ENCODE data around the gene CDK11B. TPM values are rescaled to one million over a fixed set of nuclear protein-coding genes. Genes with fewer than 3 reads are reported as not detected.

CDK11B gene
- total RNA-seq, 2 donors from 2014 or later, result 17.7 to 19.1 TPM

DNA sequence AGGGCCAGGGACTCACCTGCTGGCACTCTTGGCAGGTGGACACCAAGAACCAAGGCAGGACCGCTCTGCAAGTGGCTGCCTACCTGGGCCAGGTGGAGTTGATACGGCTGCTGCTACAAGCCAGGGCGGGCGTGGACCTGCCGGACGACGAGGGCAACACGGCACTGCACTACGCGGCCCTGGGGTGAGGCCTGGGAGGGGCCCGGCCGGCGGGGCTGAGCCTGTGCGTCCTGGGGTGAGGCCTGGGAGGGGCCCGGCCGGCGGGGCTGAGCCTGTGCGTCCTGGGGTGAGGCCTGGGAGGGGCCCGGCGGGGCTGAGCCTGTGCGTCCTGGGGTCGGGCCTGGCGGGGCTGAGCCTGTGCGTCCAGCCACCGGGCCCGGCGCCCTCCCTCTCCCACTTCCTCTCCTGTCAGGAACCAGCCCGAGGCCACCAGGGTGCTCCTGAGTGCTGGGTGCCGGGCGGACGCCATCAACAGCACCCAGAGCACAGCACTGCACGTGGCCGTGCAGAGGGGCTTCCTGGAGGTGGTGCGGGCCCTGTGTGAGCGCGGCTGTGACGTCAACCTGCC, 31.5 kb downstream of the CDK11B start:
- ATAC-seq (ENCODE audit: insufficient number of reproducible peaks, low FRiP score, low read depth) (no peak), DNase-seq (ENCODE audit: low spot score) (no peak)
- H3K4me1 ChIP-seq (ENCODE audit: control insufficient read depth in 1 of 2, low read depth in 2 of 2), result peaks cover 6 to 13% of the 10 kb centered on the region in 2 donors
- peaks cover 3% of the 10 kb centered on the region for H3K36me3 ChIP-seq
- no peak for TF ChIP-seq CTCF (IDR thresholded peaks at IDR 0.05)
- H3K27me3 ChIP-seq (replicated peaks; ENCODE audit: insufficient read depth), result no peaks in the 10 kb centered on the region
- no peak overlapping the region for H3K4me3 ChIP-seq
- no peaks in the 10 kb centered on the region for H3K9me3 ChIP-seq
- no peak overlapping the region for H3K27ac ChIP-seq

- no peak for TF ChIP-seq CTCF (IDR thresholded peaks at IDR 0.05)
- ATAC-seq (ENCODE audit: insufficient number of reproducible peaks, low FRiP score, low read depth), result no peak
- H3K9me3 ChIP-seq, result no peaks in the 10 kb centered on the region
- no peak overlapping the region for H3K4me3 ChIP-seq
- H3K36me3 ChIP-seq, result peaks cover 3% of the 10 kb centered on the region
- H3K27ac ChIP-seq, result no peak overlapping the region
- peaks cover 0 to 6% of the 10 kb centered on the region in 2 donors for H3K4me1 ChIP-seq (ENCODE audit: control insufficient read depth in 1 of 2, low read depth in 2 of 2)
- DNase-seq (ENCODE audit: low spot score), result no peak
- no peaks in the 10 kb centered on the region for H3K27me3 ChIP-seq (replicated peaks; ENCODE audit: insufficient read depth)
Measured at GRCh38 chr1:1626207-1627141, 32.3 kb downstream of the CDK11B start.

DNA sequence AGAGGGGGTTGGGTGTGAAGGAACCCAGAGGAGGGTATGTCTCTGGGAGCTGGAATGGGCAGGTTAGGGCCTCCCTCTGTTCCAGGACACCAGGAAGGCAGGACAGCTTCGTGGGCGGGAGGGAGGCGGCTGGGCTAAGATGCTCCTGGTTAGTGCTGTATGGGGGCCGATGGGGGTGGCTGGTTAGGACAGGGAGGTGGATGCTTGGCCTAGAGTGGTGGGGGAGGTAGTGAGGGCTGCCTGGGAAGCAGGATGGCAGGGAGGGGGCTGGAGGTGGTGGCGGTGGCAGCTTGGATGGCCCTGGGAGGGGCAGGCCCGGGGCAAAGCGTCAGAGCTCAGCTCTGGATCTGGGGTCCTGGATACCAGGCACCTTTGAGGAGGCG, 33.0 kb downstream of the CDK11B start:
- Histone ChIP-seq H3K27me3 (replicated peaks; ENCODE audit: insufficient read depth) (no peaks in the 10 kb centered on the region), H3K36me3 (peaks cover 3% of the 10 kb centered on the region), H3K4me1 (ENCODE audit: control insufficient read depth in 1 of 2, low read depth in 2 of 2) (peaks cover 0 to 6% of the 10 kb centered on the region in 2 donors), H3K9me3 (no peaks in the 10 kb centered on the region), H3K27ac (no peak overlapping the region), H3K4me3 (no peak overlapping the region)
- no peak for ATAC-seq (ENCODE audit: insufficient number of reproducible peaks, low FRiP score, low read depth)
- TF ChIP-seq CTCF (IDR thresholded peaks at IDR 0.05), result no peak
- DNase-seq (ENCODE audit: low spot score), result no peak

GRCh38 chr1:1625404-1625775, 33.4 kb downstream of the CDK11B start:
- H3K36me3 ChIP-seq, result peaks cover 3% of the 10 kb centered on the region
- H3K4me1 ChIP-seq (ENCODE audit: control insufficient read depth in 1 of 2, low read depth in 2 of 2), result peaks cover 0 to 2% of the 10 kb centered on the region in 2 donors
- ATAC-seq (ENCODE audit: insufficient number of reproducible peaks, low FRiP score, low read depth) (no peak), DNase-seq (ENCODE audit: low spot score) (no peak)
- H3K27ac ChIP-seq, result no peak overlapping the region
- no peaks in the 10 kb centered on the region for H3K27me3 ChIP-seq (replicated peaks; ENCODE audit: insufficient read depth)
- H3K9me3 ChIP-seq, result no peaks in the 10 kb centered on the region
- no peak overlapping the region for H3K4me3 ChIP-seq
- TF ChIP-seq CTCF (IDR thresholded peaks at IDR 0.05), result no peak

Data from thoracic aorta (tissue), 2 donors.